Stimulated activated CD4-positive, alpha-beta T cell treated with anti-CD3 and anti-CD28 coated beads, Interleukin-2, amount 100 ng/mL, for 4 hours (primary cell): Measurements from ENCODE around the gene FDPS.

Experiments
- DNase-seq: peaks from one replicate; pipeline ENCODE4 v3.0.0-alpha.2; 2020; ENCODE audit warnings: low read depth

FDPS gene

GRCh38 chr1:155308493-155309422, at the start of gene FDPS:
FDPS (plus strand) TSS chr1:155308866; CDS start chr1:155309790, 924 bp downstream.
- peak; percentile 96 for DNase-seq

GRCh38 chr1:155260276-155260675, 48.4 kb upstream of the FDPS start:
- DNase-seq: no peak

GRCh38 chr1:155261493-155261851, 47.2 kb upstream of the FDPS start:
- no peak for DNase-seq

GRCh38 chr1:155261852-155262673, 46.6 kb upstream of the FDPS start, which contains the start of gene SCAMP3:
SCAMP3 (minus strand) TSS chr1:155262360; CDS start chr1:155262151, 209 bp downstream.
- DNase-seq: peak; percentile 80

DNA sequence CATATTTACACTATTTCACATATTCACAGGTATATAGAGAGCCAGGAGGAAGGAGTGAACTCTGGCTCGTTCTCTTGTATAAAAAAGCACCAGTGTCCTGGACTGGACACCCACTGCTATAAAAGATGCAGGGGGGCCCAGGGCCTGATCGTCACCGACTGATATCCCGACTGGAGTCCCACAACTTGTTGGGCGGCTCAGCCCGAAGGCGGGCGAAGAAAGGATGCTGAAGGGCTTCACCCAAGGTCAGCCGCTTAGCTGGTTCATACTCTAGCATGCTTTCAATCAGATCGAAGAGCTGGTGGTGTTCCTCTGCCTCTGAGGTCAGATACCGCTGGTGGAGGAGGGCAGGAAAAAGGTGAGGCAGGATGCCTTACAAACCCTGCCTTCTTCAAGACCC, 45.6 kb upstream of the FDPS start:
- no peak for DNase-seq

DNA sequence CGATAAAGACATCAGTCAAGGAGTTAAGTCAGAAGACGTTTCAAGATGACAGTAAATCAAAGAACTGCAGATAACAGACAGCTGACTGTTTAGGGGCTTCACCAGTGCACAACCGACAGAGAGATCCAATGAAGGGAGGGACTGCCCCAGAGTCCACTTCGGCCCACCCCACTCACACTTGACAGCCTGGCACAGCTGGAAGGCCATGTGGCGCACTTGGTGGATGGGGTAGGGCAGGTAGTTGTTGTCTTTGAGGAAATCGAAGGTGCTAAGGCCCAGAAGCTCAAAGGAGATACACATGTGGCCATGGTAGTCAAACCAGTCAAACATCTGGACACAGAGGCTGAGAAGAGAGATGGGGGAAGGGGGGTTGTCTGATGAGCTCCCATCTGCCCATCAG, 42.1 kb upstream of the FDPS start:
- no peak for DNase-seq

- no peak for DNase-seq
These were observed 41.3 kb upstream of the FDPS start for GRCh38 chr1:155267373-155267772.

DNA sequence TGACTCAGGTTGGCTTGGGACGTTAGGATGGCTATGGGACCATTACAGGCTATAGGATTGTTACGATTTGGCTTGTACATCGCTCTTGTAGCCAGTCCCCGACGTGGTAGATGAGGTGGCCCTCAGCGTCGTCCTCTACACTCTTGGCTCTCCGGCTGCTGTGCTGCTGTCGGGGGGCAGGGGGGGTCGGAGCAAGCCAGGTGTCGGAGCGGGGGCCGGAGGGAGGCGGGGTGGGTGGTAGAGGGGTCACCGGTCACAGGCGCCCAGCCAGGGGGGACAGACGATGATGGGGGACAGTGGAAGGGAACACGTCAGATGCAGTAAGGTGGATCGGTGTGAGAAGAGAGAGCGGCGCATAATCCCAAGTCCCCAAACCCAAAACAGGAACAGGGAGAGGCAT, 40.0 kb upstream of the FDPS start:
- no peak for DNase-seq

- DNase-seq: no peak
These were observed 39.3 kb upstream of the FDPS start for GRCh38 chr1:155269381-155269780.

GRCh38 chr1:155272466-155273342, 36.0 kb upstream of the FDPS start:
- no peak for DNase-seq

DNA sequence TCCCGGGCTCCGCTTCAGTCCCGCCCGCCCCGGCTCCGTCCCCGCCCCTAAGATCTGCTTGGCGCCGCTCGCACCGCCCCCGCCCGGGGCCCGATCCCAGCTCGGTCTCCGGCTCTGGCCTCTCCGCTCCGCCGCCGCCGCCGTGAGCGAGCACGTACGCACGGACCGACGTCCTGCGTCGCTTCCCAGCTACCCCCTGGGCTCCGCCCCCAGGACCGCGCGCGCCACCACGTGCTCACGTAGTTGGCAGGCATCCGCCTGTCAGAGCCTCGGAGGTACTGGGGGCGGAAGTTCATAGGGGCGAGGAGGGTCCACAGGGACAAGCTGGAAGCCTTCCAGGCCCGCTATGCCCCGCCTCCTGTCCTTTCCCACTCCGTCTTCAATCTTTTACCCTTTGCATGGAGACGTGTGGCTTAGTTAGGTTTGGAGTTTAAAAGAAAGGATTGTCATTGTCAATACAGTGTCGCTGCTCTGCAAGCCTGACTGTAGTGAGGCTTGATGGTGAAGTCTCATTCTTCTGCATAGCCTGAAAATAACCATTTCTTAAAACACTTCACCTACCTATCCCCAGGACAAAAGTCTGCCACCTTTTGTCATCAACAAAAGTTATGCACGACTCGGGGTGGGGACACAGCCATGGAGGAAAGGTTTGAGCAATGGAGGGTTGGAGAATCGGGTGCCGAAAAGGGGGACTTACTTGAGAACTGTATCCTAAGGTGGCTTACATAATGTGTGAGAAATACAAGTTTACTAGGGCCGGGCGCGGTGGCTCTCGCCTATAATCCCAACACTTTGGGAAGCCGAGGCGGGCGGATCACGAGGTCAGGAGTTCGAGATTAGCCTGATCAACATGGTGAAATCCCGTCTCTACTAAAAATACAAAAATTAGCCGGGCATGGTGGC, 35.1 kb upstream of the FDPS start, which contains the start of gene CLK2:
Gene CLK2, minus strand, starts transcription at position 162 of the 903 bp plus-strand sequence. CDS start 2,527 bp downstream, outside the sequence.
- DNase-seq: peak; percentile 96

GRCh38 chr1:155277070-155277901, 31.4 kb upstream of the FDPS start, which contains the start of gene HCN3:
HCN3 (plus strand) TSS chr1:155277463; CDS start chr1:155277591, 128 bp downstream.
- peak; percentile 93 for DNase-seq

DNA sequence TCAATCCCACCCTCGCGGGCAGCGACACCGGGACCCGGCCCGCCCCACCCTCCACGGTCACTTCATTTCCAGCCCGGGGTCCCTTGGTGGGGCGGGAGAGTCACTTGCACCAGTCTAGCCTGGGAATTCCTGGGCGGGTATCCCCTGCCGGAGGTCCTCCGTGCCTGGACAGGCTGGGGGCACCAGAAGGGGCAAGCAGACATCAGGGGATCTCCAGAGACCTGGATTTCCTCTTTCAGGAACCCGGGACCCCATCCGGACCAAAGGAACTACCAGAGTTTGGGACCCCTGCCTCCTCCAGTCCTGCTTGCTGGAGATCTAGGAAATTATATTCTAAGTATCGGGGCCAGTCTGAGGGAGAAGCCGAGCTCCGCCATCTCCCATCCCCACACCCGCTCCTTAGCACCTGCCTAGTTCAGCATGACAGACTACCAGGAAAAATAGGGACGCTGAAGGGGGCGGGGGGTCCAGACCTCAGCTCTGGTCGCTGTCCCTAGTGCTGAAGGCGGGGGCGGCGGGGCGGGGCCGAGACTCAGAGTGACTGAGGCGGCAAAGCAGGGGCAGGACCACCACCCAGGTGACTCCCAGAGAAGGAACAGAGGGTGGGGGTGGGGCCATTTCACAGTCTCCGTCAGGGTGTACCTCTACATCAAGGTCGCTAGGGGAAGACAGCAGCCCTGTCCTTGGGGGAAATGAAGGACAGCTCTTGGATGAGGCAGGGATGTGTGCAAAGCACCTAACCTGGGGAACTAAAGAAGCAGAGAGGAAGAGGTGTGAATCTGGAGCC, 30.6 kb upstream of the FDPS start:
- peak; percentile 59 for DNase-seq

DNA sequence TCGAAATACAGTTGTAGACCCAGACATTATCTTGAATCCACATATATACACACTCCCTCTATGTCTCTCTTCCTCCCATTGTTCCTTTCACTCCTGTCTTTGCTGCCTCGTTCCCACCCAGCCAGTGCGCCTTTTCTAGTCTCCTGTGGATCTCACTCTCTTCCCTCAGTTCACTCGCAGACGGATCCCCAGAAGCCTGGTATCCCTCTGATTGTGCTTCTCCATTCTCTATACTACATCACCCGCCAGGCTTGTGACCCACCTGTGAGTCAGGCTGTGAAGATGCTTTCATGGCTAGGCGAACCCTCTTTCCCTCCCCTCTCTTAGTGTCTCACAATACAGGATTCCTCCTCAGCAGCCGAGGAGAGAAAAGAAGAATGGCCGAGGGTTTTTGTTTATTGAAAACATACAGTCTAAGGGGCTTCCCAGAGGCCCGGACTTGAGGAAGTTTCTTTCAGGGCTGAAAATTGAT, 29.9 kb upstream of the FDPS start:
- no peak for DNase-seq

DNA sequence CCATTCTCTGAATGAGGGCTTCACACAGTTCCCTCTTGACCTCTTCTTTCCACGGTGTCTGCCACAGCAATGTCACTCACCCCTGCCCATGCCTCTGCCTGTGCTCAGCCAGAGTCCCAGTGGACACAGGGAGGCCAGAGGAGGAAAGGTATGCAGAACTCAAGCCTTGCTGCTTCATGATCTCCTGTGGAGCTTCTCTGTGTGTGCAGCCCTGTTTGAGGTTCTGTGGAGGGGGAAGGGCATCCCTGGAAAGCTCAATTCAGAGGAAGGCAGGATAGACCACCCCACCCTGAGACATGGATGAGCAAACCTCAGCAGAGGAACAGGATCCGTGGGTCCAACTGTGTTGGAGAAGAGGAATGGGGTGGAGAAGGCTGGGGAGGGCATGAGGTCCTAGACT, 29.4 kb upstream of the FDPS start:
- DNase-seq: no peak

GRCh38 chr1:155282488-155283091, 26.1 kb upstream of the FDPS start:
- DNase-seq: no peak

DNA sequence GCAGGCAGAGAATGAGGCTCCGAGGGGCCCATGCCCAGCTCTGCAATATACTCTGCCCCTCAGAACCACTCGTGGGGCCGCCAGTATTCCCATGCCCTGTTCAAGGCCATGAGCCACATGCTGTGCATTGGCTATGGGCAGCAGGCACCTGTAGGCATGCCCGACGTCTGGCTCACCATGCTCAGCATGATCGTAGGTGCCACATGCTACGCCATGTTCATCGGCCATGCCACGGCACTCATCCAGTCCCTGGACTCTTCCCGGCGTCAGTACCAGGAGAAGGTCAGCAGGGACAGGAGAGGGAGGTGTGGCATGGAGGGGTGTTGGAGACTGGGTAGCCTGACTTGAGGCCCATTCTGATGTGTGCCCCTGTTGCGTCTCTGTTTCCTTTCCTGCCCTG, 24.2 kb upstream of the FDPS start:
- DNase-seq: no peak

GRCh38 chr1:155285063-155285462, 23.6 kb upstream of the FDPS start:
- DNase-seq: no peak
